Heart left ventricle (tissue), 13 donors: ENCODE data around the gene MTPN.

Experiments
- CTCF ChIP-seq, 12 donors: fragments of 200-600 bp; sonication (generic) in 4 of 12; IDR thresholded peaks; one replicate each; pipeline versions ENCODE4 v1.5.0 to v1.8.0; 2018 to 2022; ENCODE audit warnings: antibody characterized with exemption in 12 of 12, mild to moderate bottlenecking in 5 of 12
- POLR2A ChIP-seq, 2 donors: fragments of 450-650 bp; IDR thresholded peaks; one replicate each; pipeline ENCODE4 v1.6.1; 2017; ENCODE audit warnings: antibody characterized with exemption in 2 of 2, mild to moderate bottlenecking in 2 of 2, moderate library complexity in 2 of 2
- donor health status: ischemic (EF 13 %, LVEDD 7.1; RV severe dilation, severe dysfunction).
- donor health status: DM: no; HTN: yes; CAD: no.
- donor health status: DM: no; HTN: no; CAD: no.
- donor health status: ischemic (EF 25% LVEDD 6.9; RV normal size, moderate dysfunction).
- donor health status: ischemic (EF 25% LVEDD 5.7; RV mildly dilated, moderate dysfunction).
- donor health status: ischemic (EF 35%, LVEDD 5.7; RV mildly dilated, moderate dysfunction).
- donor health status: nonischemic (EF 11% LVEDD 7.7; RV severe dilation, severe dysfunction).
- donor health status: DM: yes; HTN: yes; CAD: no.
- donor health status: PGD.
- donor health status: ischemic (EF 29% LVEDD 5.4; RV normal size, mild dysfunction).
- donor health status: nonischemic (EF 23%, LVEDD 6.1; RV moderate dilation, normal function).

- no peak for TF ChIP-seq POLR2A (IDR thresholded peaks at IDR 0.05)
- no peak for TF ChIP-seq CTCF (IDR thresholded peaks at IDR 0.05)
These were observed 66.1 kb downstream of the MTPN start for GRCh38 chr7:135911099-135911498.
